Endothelial cell (in vitro differentiated cells): Measurements from ENCODE around the gene CARD11. TPM values are rescaled to one million over a fixed set of nuclear protein-coding genes. Genes with fewer than 3 reads are reported as not detected.

ENCODE experiments used
- DNase-seq: peaks from one replicate; pipeline ENCODE4 v3.0.0; 2021; ENCODE audit warnings: low spot score
- H3K27ac Mint-ChIP-seq: one replicate; pipeline ENCODE4 v1.8.0; 2021; ENCODE audit warnings: mixed read lengths, inconsistent platforms; ENCODE audit not compliant: unreplicated experiment
- H3K27me3 Mint-ChIP-seq: one replicate; pipeline ENCODE4 v1.8.0; 2021; ENCODE audit warnings: mild to moderate bottlenecking, moderate library complexity, mixed read lengths, inconsistent platforms; ENCODE audit not compliant: unreplicated experiment
- H3K36me3 Mint-ChIP-seq: one replicate; pipeline ENCODE4 v1.8.0; 2021; ENCODE audit warnings: mild to moderate bottlenecking, low read depth, mixed read lengths, inconsistent platforms; ENCODE audit not compliant: unreplicated experiment
- H3K4me1 Mint-ChIP-seq: one replicate; pipeline ENCODE4 v1.8.0; 2021; ENCODE audit warnings: mild to moderate bottlenecking, mixed read lengths, inconsistent platforms; ENCODE audit not compliant: unreplicated experiment
- H3K4me3 Mint-ChIP-seq: one replicate; pipeline ENCODE4 v1.8.0; 2021; ENCODE audit warnings: mild to moderate bottlenecking, mixed read lengths, inconsistent platforms; ENCODE audit not compliant: unreplicated experiment
- H3K9me3 Mint-ChIP-seq: one replicate; pipeline ENCODE4 v1.8.0; 2021; ENCODE audit warnings: mixed read lengths, inconsistent platforms; ENCODE audit not compliant: unreplicated experiment
- total RNA-seq: library from RNA; stranded (reverse); fragmentation: NEBNext Ultra II Directional; extraction: Animal tissue kit (Norgen Biotek cat#: 25700); gene quantifications from one replicate; pipeline ENCODE4 v1.2.1, GENCODE V29; 2021; ENCODE audit not compliant: unreplicated experiment
- TF ChIP-seq, protein P1 (sequence below): fragments of 200-600 bp; sonication (generic); IDR thresholded peaks from one replicate; pipeline ENCODE4 v1.5.0; 2021; ENCODE audit warnings: antibody characterized with exemption; ENCODE audit not compliant: unreplicated experiment

CARD11 gene
- total RNA-seq, 1 donor from 2014 or later: 3.9 TPM

GRCh38 chr7:2968616-2969397, 74.9 kb downstream of the CARD11 start:
- Mint-ChIP-seq H3K4me3 (no peak overlapping the region), H3K27ac (no peak overlapping the region), H3K9me3 (peaks cover 4% of the 10 kb centered on the region), H3K27me3 (peaks cover 5% of the 10 kb centered on the region), H3K4me1 (no peaks in the 10 kb centered on the region), H3K36me3 (no peaks in the 10 kb centered on the region)
- TF ChIP-seq, protein P1, sequence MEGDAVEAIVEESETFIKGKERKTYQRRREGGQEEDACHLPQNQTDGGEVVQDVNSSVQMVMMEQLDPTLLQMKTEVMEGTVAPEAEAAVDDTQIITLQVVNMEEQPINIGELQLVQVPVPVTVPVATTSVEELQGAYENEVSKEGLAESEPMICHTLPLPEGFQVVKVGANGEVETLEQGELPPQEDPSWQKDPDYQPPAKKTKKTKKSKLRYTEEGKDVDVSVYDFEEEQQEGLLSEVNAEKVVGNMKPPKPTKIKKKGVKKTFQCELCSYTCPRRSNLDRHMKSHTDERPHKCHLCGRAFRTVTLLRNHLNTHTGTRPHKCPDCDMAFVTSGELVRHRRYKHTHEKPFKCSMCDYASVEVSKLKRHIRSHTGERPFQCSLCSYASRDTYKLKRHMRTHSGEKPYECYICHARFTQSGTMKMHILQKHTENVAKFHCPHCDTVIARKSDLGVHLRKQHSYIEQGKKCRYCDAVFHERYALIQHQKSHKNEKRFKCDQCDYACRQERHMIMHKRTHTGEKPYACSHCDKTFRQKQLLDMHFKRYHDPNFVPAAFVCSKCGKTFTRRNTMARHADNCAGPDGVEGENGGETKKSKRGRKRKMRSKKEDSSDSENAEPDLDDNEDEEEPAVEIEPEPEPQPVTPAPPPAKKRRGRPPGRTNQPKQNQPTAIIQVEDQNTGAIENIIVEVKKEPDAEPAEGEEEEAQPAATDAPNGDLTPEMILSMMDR: no peak
- DNase-seq: no peak

DNA sequence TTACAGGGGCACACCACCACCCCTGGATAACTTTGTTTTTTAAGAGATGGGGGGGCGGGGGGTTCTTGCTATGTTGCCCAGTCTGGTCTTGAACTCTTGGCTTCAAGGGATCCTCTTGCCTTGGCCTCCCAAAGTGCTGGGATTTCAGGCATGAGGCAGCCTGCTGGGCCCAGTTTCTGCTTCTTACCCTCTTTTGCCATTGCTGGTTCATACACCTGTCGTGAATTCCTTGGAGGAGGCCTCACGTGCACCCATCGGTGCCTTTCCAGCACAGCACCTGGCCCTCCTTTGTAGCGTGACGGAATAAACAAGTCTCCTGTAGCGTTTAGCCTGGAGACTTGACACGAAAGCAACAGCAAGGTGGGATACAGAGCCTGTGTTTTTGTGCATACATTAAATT, 75.5 kb downstream of the CARD11 start:
- TF ChIP-seq, protein P1: no peak
- H3K36me3 Mint-ChIP-seq: no peaks in the 10 kb centered on the region
- H3K4me3 Mint-ChIP-seq: no peak overlapping the region
- peaks cover 3% of the 10 kb centered on the region for H3K27me3 Mint-ChIP-seq
- peaks cover 4% of the 10 kb centered on the region for H3K9me3 Mint-ChIP-seq
- H3K4me1 Mint-ChIP-seq: peaks cover 2% of the 10 kb centered on the region
- no peak for DNase-seq
- no peak overlapping the region for H3K27ac Mint-ChIP-seq

- no peaks in the 10 kb centered on the region for H3K36me3 Mint-ChIP-seq
- peaks cover 4% of the 10 kb centered on the region for H3K9me3 Mint-ChIP-seq
- no peak for DNase-seq
- H3K4me1 Mint-ChIP-seq: peaks cover 6% of the 10 kb centered on the region
- no peak overlapping the region for H3K4me3 Mint-ChIP-seq
- H3K27me3 Mint-ChIP-seq: peaks cover 3% of the 10 kb centered on the region
- no peak overlapping the region for H3K27ac Mint-ChIP-seq
- TF ChIP-seq, protein P1: no peak
Observed at GRCh38 chr7:2967705-2968104, 76.0 kb downstream of the CARD11 start.

GRCh38 chr7:2967253-2967652, 76.4 kb downstream of the CARD11 start:
- Mint-ChIP-seq H3K36me3 (no peaks in the 10 kb centered on the region), H3K4me3 (no peak overlapping the region), H3K27ac (no peak overlapping the region), H3K4me1 (peaks cover 6% of the 10 kb centered on the region), H3K9me3 (peaks cover 4% of the 10 kb centered on the region), H3K27me3 (peaks cover 1% of the 10 kb centered on the region)
- TF ChIP-seq, protein P1: no peak
- no peak for DNase-seq

- Mint-ChIP-seq H3K9me3 (peaks cover 4% of the 10 kb centered on the region), H3K36me3 (no peaks in the 10 kb centered on the region), H3K4me3 (no peak overlapping the region), H3K27me3 (no peaks in the 10 kb centered on the region), H3K4me1 (peaks cover 6% of the 10 kb centered on the region), H3K27ac (no peak overlapping the region)
- TF ChIP-seq, protein P1: no peak
- DNase-seq: no peak
Observed at GRCh38 chr7:2966466-2967078, 77.1 kb downstream of the CARD11 start.
